Measurements from ENCODE around the gene CTRB2.

Gene CTRB2

DNA sequence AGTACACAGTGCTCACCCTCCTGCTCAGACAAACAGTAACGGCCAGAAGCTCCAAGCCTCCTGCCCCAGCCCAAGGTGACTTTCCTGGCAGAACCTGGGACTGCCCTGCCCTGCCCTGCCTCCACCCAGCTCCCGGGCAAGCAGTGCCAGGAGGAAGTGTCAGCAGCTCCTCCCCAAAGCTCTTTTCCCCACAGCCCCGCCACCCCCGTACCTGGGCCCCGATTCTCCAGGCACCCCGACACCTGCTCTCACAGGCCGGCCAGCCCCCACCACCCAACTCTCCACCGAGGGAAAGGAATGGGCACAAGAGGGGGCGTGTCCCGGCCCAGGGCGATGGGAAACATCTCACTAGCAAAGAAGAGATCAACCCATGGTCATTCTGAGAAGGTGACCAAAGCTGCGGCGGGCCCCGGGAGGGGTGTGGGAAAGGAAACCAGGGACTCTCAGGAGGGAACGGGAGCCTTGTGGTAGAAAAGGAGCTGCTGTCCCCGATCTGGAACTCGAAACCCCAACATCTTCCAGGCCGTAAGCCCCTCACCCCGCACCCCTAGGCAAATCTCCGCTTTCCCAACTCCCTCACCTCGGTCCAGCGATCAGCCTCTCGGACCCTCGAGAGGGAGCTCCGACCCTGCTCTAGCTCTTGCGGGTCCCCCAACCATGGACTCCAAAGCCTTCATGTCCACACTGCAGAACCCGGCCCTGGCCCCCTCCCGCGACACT, 43.3 kb upstream of the CTRB2 start:
- Histone ChIP-seq H3K27me3 (peaks cover 72 to 100% (median 88%) of the 10 kb centered on the region in 11 experiments), H3K27ac (no peak overlapping the region), H4K20me1 (peaks cover 11 to 100% (median 77%) of the 10 kb centered on the region in 11 experiments; a peak in 21 of 22 replicates), H3K9me3 (replicated peaks in 1 of 11) (no peaks in the 10 kb centered on the region), H3K4me3 (peak overlapping the region; percentile 42 to 70 (median 60)), H3K4me2 (peak overlapping the region; percentile 85 to 100 (median 98)), H3K9ac (peak overlapping the region in 7 of 11 experiments; percentile 15 to 70 (median 62); a peak in 10 of 22 replicates), H3K4me1 (peaks cover 18 to 31% (median 25%) of the 10 kb centered on the region in 10 experiments), H3K36me3 (no peaks in the 10 kb centered on the region)
- TF ChIP-seq Cebpa-rat (IDR thresholded peaks at IDR 0.05), result no peak

GRCh38 chr16:75249441-75249840, 42.5 kb upstream of the CTRB2 start:
- no peak overlapping the region for H3K9ac ChIP-seq

DNA sequence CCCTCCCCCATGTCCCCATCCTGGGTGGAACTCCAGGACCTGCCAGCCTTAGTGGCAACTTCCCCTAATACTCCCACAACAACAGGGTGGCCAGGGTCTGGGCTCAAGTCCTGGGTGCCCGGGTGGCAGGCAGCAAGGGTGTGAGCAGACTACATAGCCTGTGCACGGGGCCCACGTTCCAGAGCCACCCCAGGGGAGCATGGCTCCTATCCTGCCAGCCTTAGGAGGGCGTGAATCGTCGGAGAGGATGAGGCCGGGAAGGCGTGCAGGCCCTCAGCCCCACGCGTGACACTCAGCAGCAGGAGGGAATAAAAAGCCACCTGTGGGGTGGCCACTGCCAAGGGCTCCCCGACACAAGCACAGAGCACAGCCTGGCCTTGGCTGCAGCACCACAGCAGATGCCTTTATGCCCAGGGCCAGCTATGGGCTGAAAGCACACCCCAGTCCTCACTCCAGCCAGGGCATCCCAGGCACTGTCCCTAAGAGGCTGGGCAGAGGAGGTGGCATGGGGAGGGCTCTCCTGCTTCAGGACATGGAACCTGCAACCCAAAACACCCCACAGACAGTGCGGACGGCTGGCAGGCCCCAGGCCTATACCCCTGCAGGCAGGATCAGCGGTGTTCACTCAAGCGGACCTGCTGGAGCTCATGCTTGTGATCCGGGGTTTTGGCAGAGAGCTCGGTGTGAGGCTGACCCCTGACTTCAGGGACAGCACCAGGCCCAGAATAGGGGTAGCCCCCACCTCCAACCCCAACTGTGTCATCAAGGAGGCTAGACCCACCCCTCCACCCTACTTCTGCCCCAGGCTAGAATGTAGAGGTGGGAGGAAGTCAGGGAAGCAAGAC, 41.8 kb upstream of the CTRB2 start:
- Histone ChIP-seq H3K4me2 (peak overlapping the region in 6 of 11 experiments; percentile 6 to 31 (median 22); a peak in 8 of 22 replicates), H3K9ac (no peak overlapping the region), H3K27me3 (peaks cover 66 to 91% (median 75%) of the 10 kb centered on the region in 11 experiments), H3K4me3 (no peak overlapping the region), H4K20me1 (peaks cover 11 to 100% (median 63%) of the 10 kb centered on the region in 11 experiments; a peak in 21 of 22 replicates), H3K9me3 (replicated peaks in 1 of 11) (no peaks in the 10 kb centered on the region), H3K27ac (no peak overlapping the region), H3K4me1 (peaks cover 32 to 44% (median 40%) of the 10 kb centered on the region in 10 experiments), H3K36me3 (no peaks in the 10 kb centered on the region)
- no peak for TF ChIP-seq Cebpa-rat (IDR thresholded peaks at IDR 0.05)

More at GRCh38 chr16:75249441-75249840, 42.5 kb upstream of the CTRB2 start:
- Histone ChIP-seq H3K27me3 (peaks cover 70 to 96% (median 82%) of the 10 kb centered on the region in 11 experiments), H3K27ac (no peak overlapping the region), H4K20me1 (peaks cover 11 to 100% (median 70%) of the 10 kb centered on the region in 11 experiments; a peak in 21 of 22 replicates), H3K4me3 (no peak overlapping the region), H3K36me3 (no peaks in the 10 kb centered on the region), H3K9me3 (replicated peaks in 1 of 11) (no peaks in the 10 kb centered on the region), H3K4me1 (peaks cover 26 to 37% (median 34%) of the 10 kb centered on the region in 10 experiments), H3K4me2 (no peak overlapping the region)
- TF ChIP-seq Cebpa-rat (IDR thresholded peaks at IDR 0.05), result no peak

DNA sequence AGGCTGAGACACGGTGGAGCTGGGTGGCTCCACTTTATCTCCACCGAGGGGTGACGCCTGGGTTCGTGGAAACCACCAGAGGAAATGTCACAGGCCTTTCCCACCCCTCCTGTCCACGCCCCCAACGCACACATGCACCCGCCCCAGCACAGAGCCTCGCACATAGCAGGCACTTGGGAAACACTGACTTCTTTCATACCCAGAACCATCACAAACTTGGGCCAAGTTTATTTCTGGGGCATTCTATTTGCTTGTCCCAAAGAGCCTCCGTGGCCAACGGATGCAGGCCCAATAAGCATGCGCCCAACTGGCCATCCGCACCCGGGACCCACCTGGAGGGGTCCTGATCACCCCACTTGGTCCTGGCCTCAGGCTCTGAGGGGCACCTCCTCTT, 41.2 kb upstream of the CTRB2 start:
- Histone ChIP-seq H3K27ac (no peak overlapping the region), H3K4me3 (no peak overlapping the region), H3K36me3 (no peaks in the 10 kb centered on the region), H3K9ac (no peak overlapping the region), H3K9me3 (replicated peaks in 1 of 11) (no peaks in the 10 kb centered on the region), H3K4me1 (peaks cover 33 to 46% (median 42%) of the 10 kb centered on the region in 10 experiments), H3K4me2 (peak overlapping the region in 6 of 11 experiments; percentile 6 to 31 (median 22); a peak in 8 of 22 replicates), H3K27me3 (peaks cover 60 to 91% (median 69%) of the 10 kb centered on the region in 11 experiments), H4K20me1 (peaks cover 11 to 100% (median 57%) of the 10 kb centered on the region in 11 experiments; a peak in 21 of 22 replicates)
- no peak for TF ChIP-seq Cebpa-rat (IDR thresholded peaks at IDR 0.05)

DNA sequence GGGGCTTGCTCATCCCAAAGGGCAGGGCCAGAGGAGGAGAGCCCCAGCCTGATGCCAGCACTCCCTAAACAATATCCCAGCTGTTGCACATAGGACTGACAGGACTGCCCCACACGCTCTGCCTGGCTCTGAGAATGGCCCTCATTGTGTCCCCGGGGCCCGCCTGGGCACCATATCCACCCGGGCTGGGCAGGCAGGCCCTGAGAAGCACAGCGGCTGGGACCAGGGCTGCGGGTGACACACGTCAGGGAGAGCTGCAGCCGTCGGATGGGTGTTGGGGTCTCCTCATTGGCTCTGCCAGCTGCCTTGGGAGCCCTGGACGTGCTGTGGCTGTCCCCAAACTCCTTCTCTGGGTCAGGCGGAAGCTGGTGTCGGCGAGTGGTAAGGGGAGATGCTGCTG, 40.3 kb upstream of the CTRB2 start:
- Histone ChIP-seq H3K4me2 (no peak overlapping the region), H3K36me3 (no peaks in the 10 kb centered on the region), H3K4me1 (peaks cover 33 to 46% (median 42%) of the 10 kb centered on the region in 10 experiments), H3K27ac (no peak overlapping the region), H4K20me1 (peaks cover 11 to 100% (median 52%) of the 10 kb centered on the region in 11 experiments; a peak in 21 of 22 replicates), H3K4me3 (no peak overlapping the region), H3K9ac (no peak overlapping the region), H3K9me3 (replicated peaks in 1 of 11) (no peaks in the 10 kb centered on the region), H3K27me3 (peaks cover 51 to 91% (median 60%) of the 10 kb centered on the region in 11 experiments)
- TF ChIP-seq Cebpa-rat (IDR thresholded peaks at IDR 0.05), result no peak

DNA sequence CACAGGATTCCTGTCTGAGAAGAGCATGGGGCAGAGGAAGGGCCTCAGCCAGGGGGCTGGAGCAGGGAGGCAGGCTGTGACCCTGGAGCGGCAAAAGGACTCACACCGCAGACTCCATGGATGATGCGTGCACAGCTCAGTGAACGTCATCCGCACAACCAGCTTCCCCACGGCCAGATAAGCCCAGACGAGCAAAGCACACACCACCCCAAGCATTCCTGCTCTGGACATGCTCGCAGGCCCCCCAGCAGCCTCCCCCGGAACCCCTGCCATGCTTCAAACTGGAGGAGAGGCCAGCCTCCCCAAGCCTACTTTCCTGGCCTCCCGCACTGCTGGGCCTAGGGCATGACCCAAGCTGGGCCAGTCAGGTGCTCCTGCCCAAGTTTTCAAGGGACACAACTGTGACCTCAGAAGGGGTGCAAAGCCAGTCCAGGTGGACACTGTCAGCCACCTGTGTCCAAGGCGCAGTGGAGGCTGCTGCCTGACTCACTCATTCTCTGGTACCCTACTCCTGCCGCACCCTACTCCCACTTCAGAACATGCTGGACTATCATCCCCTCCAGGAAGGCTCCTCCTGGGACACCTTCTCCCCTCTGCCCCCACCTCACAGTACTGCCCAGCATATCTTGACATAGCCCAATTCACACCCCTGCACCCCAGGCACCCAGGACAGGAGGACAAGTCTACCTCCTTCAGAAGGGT, 39.7 kb upstream of the CTRB2 start:
- H3K4me2 ChIP-seq, result no peak overlapping the region
- H3K9me3 ChIP-seq (replicated peaks in 1 of 11), result no peaks in the 10 kb centered on the region
- no peak overlapping the region for H3K9ac ChIP-seq
- no peaks in the 10 kb centered on the region for H3K36me3 ChIP-seq
- H4K20me1 ChIP-seq, result peaks cover 11 to 100% (median 47%) of the 10 kb centered on the region in 11 experiments; a peak in 21 of 22 replicates
- H3K27ac ChIP-seq, result no peak overlapping the region
- H3K27me3 ChIP-seq, result peaks cover 45 to 91% (median 54%) of the 10 kb centered on the region in 11 experiments
- no peak overlapping the region for H3K4me3 ChIP-seq
- H3K4me1 ChIP-seq, result peaks cover 33 to 46% (median 42%) of the 10 kb centered on the region in 10 experiments
- TF ChIP-seq Cebpa-rat (IDR thresholded peaks at IDR 0.05), result no peak

- H3K9ac ChIP-seq, result peak overlapping the region in 4 of 11 experiments; percentile 3 to 30 (median 18); a peak in 5 of 22 replicates
- H3K4me3 ChIP-seq, result peak overlapping the region in 1 of 10 experiments; percentile 9; a peak in 1 of 20 replicates
- H3K27ac ChIP-seq, result peak overlapping the region in 7 of 11 experiments; percentile 8 to 55 (median 40); a peak in 7 of 22 replicates
- H3K36me3 ChIP-seq, result no peaks in the 10 kb centered on the region
- peaks cover 29 to 92% (median 39%) of the 10 kb centered on the region in 11 experiments for H3K27me3 ChIP-seq
- no peaks in the 10 kb centered on the region for H3K9me3 ChIP-seq (replicated peaks in 1 of 11)
- H4K20me1 ChIP-seq, result peaks cover 0 to 100% (median 34%) of the 10 kb centered on the region in 11 experiments; a peak in 19 of 22 replicates
- H3K4me1 ChIP-seq, result peaks cover 19 to 32% (median 29%) of the 10 kb centered on the region in 10 experiments
- no peak for TF ChIP-seq Cebpa-rat (IDR thresholded peaks at IDR 0.05)
- H3K4me2 ChIP-seq, result peak overlapping the region; percentile 73 to 90 (median 81)
These were observed 38.1 kb upstream of the CTRB2 start for GRCh38 chr16:75244844-75245758.

All from BLaER1 treated with 17β-estradiol and CSF1 and Interleukin-3, amounts not matched to agents 10 nM and 100 nM (cell line).